Spinal cord (tissue), 10 donors: ENCODE data around the gene TBC1D22A. TPM values are rescaled to one million over a fixed set of nuclear protein-coding genes. Genes with fewer than 3 reads are reported as not detected.
A peak's percentile ranks its signal among the peaks of the same experiment; 100 is the strongest.

Experiments
- DNase-seq, 6 donors: peaks; one replicate each; pipeline versions ENCODE4 v3.0.0 to v3.0.0-alpha.2; 2013 to 2015; ENCODE audit warnings: low spot score in 6 of 6, low read depth in 4 of 6
- H3K27ac ChIP-seq: one replicate; pipeline ENCODE4 v1.5.1; 2013; ENCODE audit warnings: low read depth, low read length, control low read depth
- H3K27me3 ChIP-seq: one replicate; pipeline ENCODE4 v1.6.1; 2013; ENCODE audit warnings: low read length; ENCODE audit not compliant: control insufficient read depth, insufficient read depth
- H3K36me3 ChIP-seq: one replicate; pipeline ENCODE4 v1.6.1; 2013; ENCODE audit warnings: low read length; ENCODE audit not compliant: control insufficient read depth, insufficient read depth
- H3K4me1 ChIP-seq: one replicate; pipeline ENCODE4 v1.6.1; 2013; ENCODE audit warnings: low read length; ENCODE audit not compliant: control insufficient read depth, insufficient read depth
- H3K4me3 ChIP-seq: one replicate; pipeline ENCODE4 v1.5.1; 2013; ENCODE audit warnings: low read depth, low read length, control low read depth
- H3K9me3 ChIP-seq: one replicate; pipeline ENCODE4 v1.6.1; 2013; ENCODE audit warnings: low read length; ENCODE audit not compliant: control insufficient read depth, insufficient read depth
- WGBS: methylation state at CpG from one replicate; pipeline ENCODE4 v1.1.5; 2013; ENCODE audit warnings: missing lambda C conversion rate; ENCODE audit not compliant: insufficient coverage; 5-methylcytosine and 5-hydroxymethylcytosine counted together
- polyA plus RNA-seq, 2 donors: library from polyadenylated mRNA; unstranded; fragments of 120-200 nt; gene quantifications; one replicate each; pipeline ENCODE4 v1.2.1, GENCODE V29; 2013; ENCODE audit not compliant: insufficient read length in 2 of 2
- total RNA-seq, 2 donors: library from RNA; depleted of rRNA in 1 of 2; stranded (reverse); fragments of 120-200 nt in 1 of 2; fragments of >200 nt in 1 of 2; gene quantifications; one replicate each; pipeline versions ENCODE4 v1.2.3 to v1.2.4, GENCODE V29; 2013 to 2014
- donor health status: healthy.

The TBC1D22A gene
- total and polyA plus RNA-seq, 4 donors = 7.1 to 14.6 (median 10.8) TPM

GRCh38 chr22:47161631-47162030 lies 399.2 kb downstream of the TBC1D22A start:
- H3K4me1 ChIP-seq = peaks cover 26% of the 10 kb centered on the region
- no peaks in the 10 kb centered on the region for H3K27me3 ChIP-seq
- peaks cover 46% of the 10 kb centered on the region for H3K36me3 ChIP-seq
- no peak overlapping the region for H3K4me3 ChIP-seq
- 76% methylated on average over 17 of the region's 17 CpGs for WGBS
- DNase-seq = no peak
- H3K27ac ChIP-seq = no peak overlapping the region
- H3K9me3 ChIP-seq = no peaks in the 10 kb centered on the region

- Histone ChIP-seq H3K9me3 (no peaks in the 10 kb centered on the region), H3K4me1 (peaks cover 27% of the 10 kb centered on the region), H3K27me3 (no peaks in the 10 kb centered on the region), H3K27ac (no peak overlapping the region), H3K4me3 (no peak overlapping the region), H3K36me3 (peaks cover 37% of the 10 kb centered on the region)
- 83% methylated on average over 9 of the region's 10 CpGs for WGBS
- DNase-seq = no peak
These were observed 400.4 kb downstream of the TBC1D22A start for GRCh38 chr22:47162865-47163264.

- 98% methylated on average over 10 of the region's 10 CpGs for WGBS
These were observed 401.0 kb downstream of the TBC1D22A start for GRCh38 chr22:47163481-47163855.

GRCh38 chr22:47163856-47164513 lies 401.5 kb downstream of the TBC1D22A start:
- Histone ChIP-seq H3K4me1 (peaks cover 27% of the 10 kb centered on the region), H3K27ac (no peak overlapping the region), H3K9me3 (no peaks in the 10 kb centered on the region), H3K27me3 (no peaks in the 10 kb centered on the region), H3K4me3 (no peak overlapping the region), H3K36me3 (peaks cover 33% of the 10 kb centered on the region)
- DNase-seq = no peak
- WGBS = 88% methylated on average over 22 of the region's 22 CpGs

More at GRCh38 chr22:47163481-47163855, 401.0 kb downstream of the TBC1D22A start:
- Histone ChIP-seq H3K27ac (no peak overlapping the region), H3K4me3 (no peak overlapping the region), H3K4me1 (peaks cover 27% of the 10 kb centered on the region), H3K9me3 (no peaks in the 10 kb centered on the region), H3K36me3 (peaks cover 34% of the 10 kb centered on the region), H3K27me3 (no peaks in the 10 kb centered on the region)
- no peak for DNase-seq

- Histone ChIP-seq H3K4me3 (no peak overlapping the region), H3K9me3 (no peaks in the 10 kb centered on the region), H3K4me1 (peaks cover 27% of the 10 kb centered on the region), H3K36me3 (peaks cover 33% of the 10 kb centered on the region), H3K27ac (no peak overlapping the region), H3K27me3 (no peaks in the 10 kb centered on the region)
- 68% methylated on average over 26 of the region's 28 CpGs for WGBS
- no peak for DNase-seq
These were observed 402.3 kb downstream of the TBC1D22A start for GRCh38 chr22:47164514-47165337.

GRCh38 chr22:47165338-47166032 lies 403.0 kb downstream of the TBC1D22A start:
- no peak overlapping the region for H3K4me3 ChIP-seq
- 74% methylated on average over 23 of the region's 25 CpGs for WGBS
- no peaks in the 10 kb centered on the region for H3K27me3 ChIP-seq
- H3K36me3 ChIP-seq = peaks cover 26% of the 10 kb centered on the region
- peaks cover 27% of the 10 kb centered on the region for H3K4me1 ChIP-seq
- H3K9me3 ChIP-seq = no peaks in the 10 kb centered on the region
- H3K27ac ChIP-seq = no peak overlapping the region
- DNase-seq = peak in 1 of 6 donors; percentile 64

GRCh38 chr22:47166033-47166404 lies 403.6 kb downstream of the TBC1D22A start:
- Histone ChIP-seq H3K4me1 (peaks cover 27% of the 10 kb centered on the region), H3K36me3 (peaks cover 26% of the 10 kb centered on the region), H3K27ac (no peak overlapping the region), H3K27me3 (no peaks in the 10 kb centered on the region), H3K4me3 (no peak overlapping the region), H3K9me3 (no peaks in the 10 kb centered on the region)
- 53% methylated on average over 4 of the region's 5 CpGs for WGBS
- no peak for DNase-seq

GRCh38 chr22:47166446-47167016 lies 404.1 kb downstream of the TBC1D22A start:
- Histone ChIP-seq H3K27me3 (no peaks in the 10 kb centered on the region), H3K27ac (no peak overlapping the region), H3K9me3 (no peaks in the 10 kb centered on the region), H3K4me3 (no peak overlapping the region), H3K4me1 (peaks cover 27% of the 10 kb centered on the region), H3K36me3 (peaks cover 29% of the 10 kb centered on the region)
- DNase-seq = no peak
- whole genome bisulfite sequencing = 91% methylated on average over 7 of the region's 10 CpGs

- 100% methylated on average over 7 of the region's 10 CpGs for WGBS
- DNase-seq = no peak
- Histone ChIP-seq H3K27me3 (no peaks in the 10 kb centered on the region), H3K36me3 (peaks cover 33% of the 10 kb centered on the region), H3K9me3 (no peaks in the 10 kb centered on the region), H3K27ac (no peak overlapping the region), H3K4me1 (peaks cover 27% of the 10 kb centered on the region), H3K4me3 (no peak overlapping the region)
These were observed 404.6 kb downstream of the TBC1D22A start for GRCh38 chr22:47167056-47167455.
